SK-N-SH treated with all-trans-retinoic acid at 6 μM for 48 hours (cell line): Measurements from ENCODE around the gene TSSK2.

Experiments
- ARNTL ChIP-seq: fragments of 450-650 bp; formaldehyde crosslinking; IDR thresholded peaks from 2 replicates; pipeline ENCODE4 v1.5.0; 2020; ENCODE audit warnings: low read depth, mild to moderate bottlenecking, moderate library complexity, borderline replicate concordance
- BACH2 ChIP-seq: fragments of 250-450 bp; sonication (Bioruptor Pico); IDR thresholded peaks from 2 replicates; pipeline ENCODE4 v1.9.0; 2021; ENCODE audit warnings: mild to moderate bottlenecking, borderline replicate concordance
- CREB5 ChIP-seq: fragments of 250-450 bp; sonication (Bioruptor Pico); IDR thresholded peaks from 2 replicates; pipeline ENCODE4 v1.5.1; 2020; ENCODE audit warnings: low read depth, mild to moderate bottlenecking, moderate library complexity
- CSDC2 ChIP-seq: fragments of 250-450 bp; sonication (Bioruptor Pico); IDR thresholded peaks from 2 replicates; pipeline ENCODE4 v1.5.0; 2020; ENCODE audit warnings: mild to moderate bottlenecking, moderate library complexity
- ISL1 ChIP-seq: fragments of 250-450 bp; sonication (Bioruptor Pico); IDR thresholded peaks from 2 replicates; pipeline ENCODE4 v2.1.2; 2022; ENCODE audit warnings: mild to moderate bottlenecking, moderate library complexity
- PATZ1 ChIP-seq: fragments of 250-450 bp; sonication (Bioruptor Pico); IDR thresholded peaks from 2 replicates; pipeline ENCODE4 v1.8.0; 2020; ENCODE audit warnings: mild to moderate bottlenecking, moderate library complexity, borderline replicate concordance
- POU6F1 ChIP-seq: fragments of 250-450 bp; sonication (Bioruptor Pico); IDR thresholded peaks from 2 replicates; pipeline ENCODE4 v1.8.0; 2021; ENCODE audit warnings: low read depth, mild to moderate bottlenecking, moderate library complexity, borderline replicate concordance
- TCF4 ChIP-seq: fragments of 250-450 bp; sonication (Bioruptor Pico); IDR thresholded peaks from 2 replicates; pipeline ENCODE4 v1.8.0; 2021; ENCODE audit warnings: mild to moderate bottlenecking, moderate library complexity, borderline replicate concordance
- TOX ChIP-seq: fragments of 250-450 bp; sonication (Bioruptor Pico); IDR thresholded peaks from 2 replicates; pipeline ENCODE4 v1.8.0; 2021; ENCODE audit warnings: mild to moderate bottlenecking, moderate library complexity, borderline replicate concordance
- ZFP30 ChIP-seq: fragments of 450-650 bp; formaldehyde crosslinking; IDR thresholded peaks from 2 replicates; pipeline ENCODE4 v1.5.0; 2022; ENCODE audit warnings: mild to moderate bottlenecking, moderate library complexity
- ZNF565 ChIP-seq: fragments of 450-650 bp; formaldehyde crosslinking; conservative IDR thresholded peaks from 2 replicates; pipeline ENCODE4 v1.5.0; 2020; ENCODE audit warnings: low read depth, mild to moderate bottlenecking, moderate library complexity
- ZNF8 ChIP-seq: fragments of 450-650 bp; formaldehyde crosslinking; IDR thresholded peaks from 2 replicates; pipeline ENCODE4 v1.5.0; 2020; ENCODE audit warnings: mild to moderate bottlenecking, moderate library complexity
- TF ChIP-seq, protein P1 (sequence below): fragments of 250-450 bp; sonication (Bioruptor Pico); IDR thresholded peaks from 2 replicates; pipeline ENCODE4 v1.5.0; 2020; ENCODE audit warnings: mild to moderate bottlenecking, moderate library complexity

GRCh38 chr22:19105456-19105855, 25.7 kb upstream of the TSSK2 start:
- TF ChIP-seq ZNF565 (CRISPR knock-in tag) (no peak), CREB5 (CRISPR knock-in tag) (no peak), CSDC2 (CRISPR knock-in tag) (no peak), PATZ1 (no peak), POU6F1 (no peak), TCF4 (CRISPR knock-in tag) (no peak), TOX (no peak), BACH2 (no peak), ARNTL (CRISPR knock-in tag) (no peak), ZNF8 (no peak), ISL1 (CRISPR knock-in tag) (no peak), ZFP30 (CRISPR knock-in tag) (no peak)
- TF ChIP-seq, protein P1, sequence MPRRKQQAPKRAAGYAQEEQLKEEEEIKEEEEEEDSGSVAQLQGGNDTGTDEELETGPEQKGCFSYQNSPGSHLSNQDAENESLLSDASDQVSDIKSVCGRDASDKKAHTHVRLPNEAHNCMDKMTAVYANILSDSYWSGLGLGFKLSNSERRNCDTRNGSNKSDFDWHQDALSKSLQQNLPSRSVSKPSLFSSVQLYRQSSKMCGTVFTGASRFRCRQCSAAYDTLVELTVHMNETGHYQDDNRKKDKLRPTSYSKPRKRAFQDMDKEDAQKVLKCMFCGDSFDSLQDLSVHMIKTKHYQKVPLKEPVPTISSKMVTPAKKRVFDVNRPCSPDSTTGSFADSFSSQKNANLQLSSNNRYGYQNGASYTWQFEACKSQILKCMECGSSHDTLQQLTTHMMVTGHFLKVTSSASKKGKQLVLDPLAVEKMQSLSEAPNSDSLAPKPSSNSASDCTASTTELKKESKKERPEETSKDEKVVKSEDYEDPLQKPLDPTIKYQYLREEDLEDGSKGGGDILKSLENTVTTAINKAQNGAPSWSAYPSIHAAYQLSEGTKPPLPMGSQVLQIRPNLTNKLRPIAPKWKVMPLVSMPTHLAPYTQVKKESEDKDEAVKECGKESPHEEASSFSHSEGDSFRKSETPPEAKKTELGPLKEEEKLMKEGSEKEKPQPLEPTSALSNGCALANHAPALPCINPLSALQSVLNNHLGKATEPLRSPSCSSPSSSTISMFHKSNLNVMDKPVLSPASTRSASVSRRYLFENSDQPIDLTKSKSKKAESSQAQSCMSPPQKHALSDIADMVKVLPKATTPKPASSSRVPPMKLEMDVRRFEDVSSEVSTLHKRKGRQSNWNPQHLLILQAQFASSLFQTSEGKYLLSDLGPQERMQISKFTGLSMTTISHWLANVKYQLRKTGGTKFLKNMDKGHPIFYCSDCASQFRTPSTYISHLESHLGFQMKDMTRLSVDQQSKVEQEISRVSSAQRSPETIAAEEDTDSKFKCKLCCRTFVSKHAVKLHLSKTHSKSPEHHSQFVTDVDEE (CRISPR knock-in tag) = no peak
